Progenitor cell of endocrine pancreas (in vitro differentiated cells): ENCODE results near the gene CENPK. TPM values are rescaled to one million over a fixed set of nuclear protein-coding genes. Genes with fewer than 3 reads are reported as not detected.

Source experiments
- DNase-seq: peaks from one replicate; pipeline ENCODE4 v3.0.0; 2021; ENCODE audit warnings: low spot score; ENCODE audit not compliant: unreplicated experiment
- H3K27ac Mint-ChIP-seq: 2 replicates; pipeline ENCODE4 v1.8.0; 2021; ENCODE audit warnings: mild to moderate bottlenecking, moderate library complexity, mixed read lengths
- H3K27me3 Mint-ChIP-seq: 2 replicates; pipeline ENCODE4 v1.8.0; 2021; ENCODE audit warnings: mixed read lengths
- H3K36me3 Mint-ChIP-seq: 2 replicates; pipeline ENCODE4 v1.8.0; 2022; ENCODE audit warnings: mixed read lengths; ENCODE audit not compliant: insufficient read depth
- H3K4me1 Mint-ChIP-seq: 2 replicates; pipeline ENCODE4 v1.8.0; 2021; ENCODE audit warnings: low read depth, mixed read lengths
- H3K4me3 Mint-ChIP-seq: 2 replicates; pipeline ENCODE4 v1.8.0; 2021; ENCODE audit warnings: low read depth, mild to moderate bottlenecking, moderate library complexity, mixed read lengths
- H3K9me3 Mint-ChIP-seq: 2 replicates; pipeline ENCODE4 v1.8.0; 2021; ENCODE audit warnings: low read depth, mixed read lengths
- total RNA-seq: library from RNA; stranded (reverse); gene quantifications from 2 replicates; pipeline ENCODE4 v1.2.1, GENCODE V29; 2021
- TF ChIP-seq, protein P1 (sequence below): fragments of 200-600 bp; sonication (generic); IDR thresholded peaks from one replicate; pipeline ENCODE4 v1.5.0; 2021; ENCODE audit warnings: antibody characterized with exemption, mild to moderate bottlenecking; ENCODE audit not compliant: unreplicated experiment

Gene CENPK
- total RNA-seq, 1 donor from 2014 or later, result 36.3 TPM

DNA sequence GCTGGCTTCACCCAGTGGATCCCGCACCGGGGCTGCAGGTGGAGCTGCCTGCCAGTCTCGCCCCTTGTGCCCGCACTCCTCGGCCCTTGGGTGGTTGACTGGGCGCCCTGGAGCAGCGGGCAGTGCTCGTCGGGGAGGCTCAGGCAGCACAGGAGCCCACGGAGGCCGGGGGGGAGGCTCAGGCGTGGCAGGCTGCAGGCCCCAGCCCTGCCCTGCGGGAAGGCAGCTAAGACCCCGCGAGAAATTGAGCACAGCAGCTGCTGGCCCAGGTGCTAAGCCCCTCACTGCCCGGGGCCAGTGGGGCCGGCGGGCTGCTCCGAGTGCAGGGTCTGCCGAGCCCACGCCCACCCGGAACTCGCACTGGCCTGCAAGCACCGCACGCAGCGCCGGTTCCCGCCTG lies 77.6 kb downstream of the CENPK start:
- Mint-ChIP-seq H3K4me3 (no peak overlapping the region), H3K27ac (no peak overlapping the region), H3K27me3 (no peaks in the 10 kb centered on the region), H3K9me3 (no peaks in the 10 kb centered on the region), H3K4me1 (peaks cover 16% of the 10 kb centered on the region), H3K36me3 (no peaks in the 10 kb centered on the region)
- TF ChIP-seq, protein P1, sequence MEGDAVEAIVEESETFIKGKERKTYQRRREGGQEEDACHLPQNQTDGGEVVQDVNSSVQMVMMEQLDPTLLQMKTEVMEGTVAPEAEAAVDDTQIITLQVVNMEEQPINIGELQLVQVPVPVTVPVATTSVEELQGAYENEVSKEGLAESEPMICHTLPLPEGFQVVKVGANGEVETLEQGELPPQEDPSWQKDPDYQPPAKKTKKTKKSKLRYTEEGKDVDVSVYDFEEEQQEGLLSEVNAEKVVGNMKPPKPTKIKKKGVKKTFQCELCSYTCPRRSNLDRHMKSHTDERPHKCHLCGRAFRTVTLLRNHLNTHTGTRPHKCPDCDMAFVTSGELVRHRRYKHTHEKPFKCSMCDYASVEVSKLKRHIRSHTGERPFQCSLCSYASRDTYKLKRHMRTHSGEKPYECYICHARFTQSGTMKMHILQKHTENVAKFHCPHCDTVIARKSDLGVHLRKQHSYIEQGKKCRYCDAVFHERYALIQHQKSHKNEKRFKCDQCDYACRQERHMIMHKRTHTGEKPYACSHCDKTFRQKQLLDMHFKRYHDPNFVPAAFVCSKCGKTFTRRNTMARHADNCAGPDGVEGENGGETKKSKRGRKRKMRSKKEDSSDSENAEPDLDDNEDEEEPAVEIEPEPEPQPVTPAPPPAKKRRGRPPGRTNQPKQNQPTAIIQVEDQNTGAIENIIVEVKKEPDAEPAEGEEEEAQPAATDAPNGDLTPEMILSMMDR, result no peak
- DNase-seq, result no peak

DNA sequence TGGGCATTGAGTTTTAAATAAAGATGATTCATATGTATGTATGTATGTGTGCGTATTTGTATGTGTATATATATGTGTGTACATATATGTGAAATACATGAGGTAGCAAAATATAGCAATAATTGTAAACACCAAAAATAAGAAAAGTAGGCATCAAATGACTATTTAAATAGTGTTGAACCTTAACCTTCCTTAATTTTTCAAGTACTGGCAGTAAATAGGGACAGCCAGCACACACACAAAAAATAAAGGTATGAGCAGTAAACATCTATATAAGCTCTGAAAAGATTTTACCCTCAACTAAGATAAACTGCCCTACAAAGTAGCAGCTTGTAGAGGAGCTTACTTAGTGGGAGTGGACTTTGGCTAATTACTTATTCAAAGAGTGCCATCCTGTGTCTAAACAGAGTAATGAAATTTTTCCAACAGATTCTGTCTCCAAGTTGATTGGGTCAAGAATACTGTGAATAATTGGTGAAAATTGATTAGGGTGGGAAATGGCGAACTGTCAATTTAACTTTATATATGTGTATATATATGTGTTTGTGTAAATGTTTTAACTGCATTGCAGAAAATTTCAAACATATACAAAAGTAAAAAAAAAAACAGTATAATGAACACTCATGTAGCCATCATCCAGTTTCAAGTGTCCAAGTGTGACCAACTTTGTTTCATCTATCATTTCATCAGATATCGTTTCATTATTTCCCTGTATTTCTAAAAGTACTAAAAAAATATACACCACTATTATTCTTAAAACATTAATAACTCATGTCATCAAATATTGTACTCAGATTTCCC lies 79.2 kb downstream of the CENPK start:
- peaks cover 16% of the 10 kb centered on the region for H3K4me1 Mint-ChIP-seq
- no peaks in the 10 kb centered on the region for H3K9me3 Mint-ChIP-seq
- DNase-seq, result no peak
- no peaks in the 10 kb centered on the region for H3K27me3 Mint-ChIP-seq
- H3K4me3 Mint-ChIP-seq, result no peak overlapping the region
- no peaks in the 10 kb centered on the region for H3K36me3 Mint-ChIP-seq
- TF ChIP-seq, protein P1, result peak; percentile 57
- peak overlapping the region; percentile 92 for H3K27ac Mint-ChIP-seq

DNA sequence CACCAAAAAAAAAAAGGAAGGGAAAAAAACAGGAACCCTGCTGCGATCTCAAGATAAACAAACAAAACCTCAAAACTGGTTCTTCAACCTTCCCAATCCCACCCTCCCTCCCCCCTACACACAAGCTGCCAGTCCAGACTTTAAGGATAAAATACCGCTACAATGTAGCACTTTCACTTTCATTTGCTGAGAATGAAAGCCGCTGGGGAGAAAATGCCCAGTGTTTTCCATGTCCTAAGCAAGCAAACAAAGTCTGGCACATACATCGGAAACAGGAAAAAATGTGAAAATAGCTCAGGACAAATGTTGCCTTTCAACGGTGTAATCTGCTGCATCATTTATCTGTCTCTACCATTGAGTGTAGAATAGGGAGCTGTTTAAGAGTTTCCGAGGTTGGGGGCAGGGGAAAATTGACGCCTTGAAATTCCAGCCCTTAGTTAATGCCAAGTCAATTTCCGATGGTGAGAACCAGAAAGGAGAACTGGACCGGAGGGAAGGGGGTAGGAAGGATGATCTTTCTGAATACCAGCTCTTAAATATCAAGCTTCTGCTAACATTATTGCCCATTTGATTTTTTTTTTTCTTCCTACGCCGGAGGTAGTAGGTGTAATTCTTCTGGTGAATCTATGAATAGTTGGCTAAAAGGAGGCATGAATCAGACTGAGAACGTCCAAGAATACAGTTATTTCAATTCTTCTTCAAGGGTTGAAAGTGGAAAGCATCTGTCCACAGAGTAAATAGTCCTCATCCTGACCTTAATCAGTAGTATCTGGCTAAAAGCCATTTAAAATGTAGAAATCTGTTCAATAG lies 80.0 kb downstream of the CENPK start:
- Mint-ChIP-seq H3K4me3 (no peak overlapping the region), H3K27me3 (no peaks in the 10 kb centered on the region), H3K27ac (peak overlapping the region; percentile 92), H3K36me3 (no peaks in the 10 kb centered on the region), H3K9me3 (no peaks in the 10 kb centered on the region), H3K4me1 (peaks cover 16% of the 10 kb centered on the region)
- DNase-seq, result no peak
- TF ChIP-seq, protein P1, result no peak

DNA sequence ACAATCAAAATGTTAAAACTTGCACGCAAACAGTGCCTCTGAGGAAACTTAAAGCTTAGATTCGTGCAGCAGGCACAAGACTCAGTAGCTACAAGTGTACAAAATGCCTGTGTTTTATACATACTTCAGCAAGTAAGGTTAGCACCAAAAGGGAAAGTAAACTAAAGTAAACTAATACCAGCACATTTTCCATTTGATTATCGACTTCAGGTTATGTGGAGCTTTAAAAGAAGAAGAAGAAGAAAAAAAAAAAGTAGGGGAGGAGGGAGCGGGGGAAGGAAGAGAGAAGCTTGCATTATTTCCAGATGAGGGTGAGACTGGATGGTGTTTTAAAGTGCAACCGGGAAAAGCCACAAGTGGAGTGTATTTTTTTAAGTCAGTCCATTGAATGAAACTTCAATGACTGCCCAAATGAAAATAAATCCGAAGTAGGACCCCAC lies 80.7 kb downstream of the CENPK start:
- TF ChIP-seq, protein P1, result no peak
- H3K4me1 Mint-ChIP-seq, result peaks cover 16% of the 10 kb centered on the region
- H3K9me3 Mint-ChIP-seq, result no peaks in the 10 kb centered on the region
- H3K27me3 Mint-ChIP-seq, result no peaks in the 10 kb centered on the region
- no peaks in the 10 kb centered on the region for H3K36me3 Mint-ChIP-seq
- H3K27ac Mint-ChIP-seq, result peak overlapping the region; percentile 92
- H3K4me3 Mint-ChIP-seq, result no peak overlapping the region
- no peak for DNase-seq

DNA sequence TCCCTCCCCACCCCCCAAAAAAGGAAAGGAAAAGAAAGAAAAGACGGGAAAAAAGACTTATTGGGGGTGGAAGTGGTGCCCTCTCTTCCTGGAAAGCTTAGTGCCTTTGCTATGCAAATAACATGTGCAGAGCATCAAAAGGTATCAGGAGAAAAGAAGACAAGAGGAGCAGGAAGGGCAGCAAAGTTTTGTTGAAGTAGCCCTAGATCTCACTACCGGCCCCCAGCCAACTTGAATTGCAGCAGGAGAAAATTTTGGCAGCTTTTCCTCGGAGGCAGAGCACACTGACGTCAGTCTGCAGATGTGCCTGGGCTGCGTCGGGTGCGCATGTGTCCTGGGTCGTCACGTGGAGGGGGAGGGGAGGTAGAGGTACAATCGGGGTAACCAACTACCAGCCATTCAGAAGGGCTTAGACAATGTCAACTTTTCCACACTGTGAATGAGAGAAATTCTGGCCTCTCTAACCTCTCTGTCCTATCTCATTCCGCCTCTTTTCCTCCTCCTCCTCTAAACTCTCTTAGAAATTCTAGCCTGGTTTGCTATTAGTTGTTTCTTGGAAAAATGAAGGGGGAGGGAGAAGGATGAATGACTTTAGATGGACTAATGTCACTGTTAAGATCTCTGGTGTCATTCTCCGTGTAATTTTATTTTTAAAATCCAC lies 81.2 kb downstream of the CENPK start, which contains the start of gene ADAMTS6:
ADAMTS6 (minus strand) TSS at position 286 of the 661 bp plus-strand sequence. CDS start 8,247 bp downstream, outside the sequence.
- Mint-ChIP-seq H3K36me3 (no peaks in the 10 kb centered on the region), H3K27me3 (no peaks in the 10 kb centered on the region), H3K4me1 (peaks cover 16% of the 10 kb centered on the region), H3K4me3 (no peak within 1 kb of the TSS), H3K9me3 (no peaks in the 10 kb centered on the region), H3K27ac (peak within 1 kb of the TSS; percentile 92)
- DNase-seq, result peak; percentile 38
- TF ChIP-seq, protein P1, result no peak
